Measurements from ENCODE around the gene TVP23A.
"Not testable (repeated sequence)": the region's sequence is repeated elsewhere in the genome, so short reads cannot be mapped to it uniquely, and the experiment has no call there.

The TVP23A gene

DNA sequence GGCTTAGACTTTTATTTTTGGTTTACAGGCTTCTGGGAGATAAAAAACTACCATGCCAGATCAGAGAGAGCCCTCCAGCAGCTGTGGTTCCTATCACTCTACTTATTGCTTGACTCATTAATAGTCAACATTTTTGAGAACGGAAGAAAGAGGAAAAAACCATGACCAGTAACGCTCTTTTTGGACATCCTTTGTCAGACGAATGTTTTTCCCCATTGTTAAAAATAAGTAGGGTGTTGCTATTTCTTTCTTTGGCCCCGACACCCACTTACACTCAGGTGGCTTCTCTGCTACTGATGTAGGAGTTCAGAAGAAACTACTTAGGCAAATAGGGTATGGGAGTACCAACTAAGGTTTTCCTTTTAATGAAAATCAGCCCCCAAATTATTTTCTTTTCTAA, 27.5 kb downstream of the TVP23A start:
- DNase-seq, result no peak

- DNase-seq, result not testable (repeated sequence)
These were observed 30.0 kb downstream of the TVP23A start for GRCh38 chr16:10788630-10789029.

- DNase-seq, result no peak
These were observed 31.3 kb downstream of the TVP23A start for GRCh38 chr16:10787304-10787703.

DNA sequence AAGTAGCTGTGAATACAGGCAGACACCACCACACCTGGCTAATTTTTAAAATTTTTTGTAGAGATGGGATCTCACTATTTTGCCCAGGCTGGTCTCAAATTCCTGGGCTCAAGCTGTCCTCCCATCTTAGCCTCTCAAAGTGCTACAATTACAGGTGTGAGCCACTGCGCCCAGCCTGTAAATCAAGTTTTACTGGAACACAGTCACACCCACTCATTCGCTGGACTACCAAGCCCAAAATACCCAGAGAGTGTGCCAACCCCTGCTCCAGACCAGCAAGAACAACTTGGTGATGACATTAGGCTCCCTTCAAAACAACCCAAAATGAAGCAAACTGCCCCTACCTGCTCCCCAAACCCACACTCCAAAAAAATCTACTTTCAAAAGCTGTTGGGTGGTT, 36.0 kb downstream of the TVP23A start:
- DNase-seq, result no peak

GRCh38 chr16:10780628-10781027, 38.0 kb downstream of the TVP23A start:
- DNase-seq, result no peak

- DNase-seq, result not testable (repeated sequence)
These were observed 38.7 kb downstream of the TVP23A start for GRCh38 chr16:10779908-10780307.

DNA sequence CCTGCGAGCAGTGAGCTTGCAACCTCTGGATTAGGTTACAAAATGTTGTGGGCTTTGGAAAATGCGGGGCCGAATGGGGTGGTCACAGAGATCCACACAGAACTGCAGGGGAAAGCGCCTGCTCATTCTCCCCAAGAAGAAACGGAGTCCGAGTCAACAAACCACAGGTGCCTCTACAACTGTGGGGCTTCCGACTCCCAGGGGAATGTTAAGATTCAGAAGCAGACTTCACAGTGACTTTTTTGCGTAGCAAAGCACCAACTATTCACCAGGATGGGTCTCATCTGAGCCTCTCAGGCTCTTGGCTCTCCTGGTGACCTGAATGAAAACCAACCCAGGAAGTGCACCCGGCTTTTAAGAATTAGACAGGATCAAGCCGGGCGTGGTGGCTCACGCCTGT, 41.2 kb downstream of the TVP23A start:
- no peak for DNase-seq

DNA sequence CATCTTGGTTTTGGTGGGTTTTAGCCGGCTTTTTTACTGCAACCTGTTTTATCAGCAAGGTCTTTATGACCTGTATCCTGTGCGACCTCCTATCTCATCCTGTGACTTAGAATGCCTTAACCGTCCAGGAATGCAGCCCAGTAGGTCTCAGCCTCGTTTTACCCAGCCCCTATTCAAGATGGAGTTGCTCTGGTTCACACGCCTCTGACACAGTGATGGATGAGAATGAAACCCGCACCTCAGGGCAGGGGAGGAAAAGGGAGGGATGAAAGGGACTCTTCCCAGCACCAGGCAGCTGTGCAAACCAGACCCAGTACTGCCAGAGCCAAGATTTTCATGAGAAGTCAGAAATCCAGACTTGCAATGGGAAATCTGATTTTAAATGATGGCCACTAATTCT, 41.7 kb downstream of the TVP23A start:
- not testable (repeated sequence) for DNase-seq

DNA sequence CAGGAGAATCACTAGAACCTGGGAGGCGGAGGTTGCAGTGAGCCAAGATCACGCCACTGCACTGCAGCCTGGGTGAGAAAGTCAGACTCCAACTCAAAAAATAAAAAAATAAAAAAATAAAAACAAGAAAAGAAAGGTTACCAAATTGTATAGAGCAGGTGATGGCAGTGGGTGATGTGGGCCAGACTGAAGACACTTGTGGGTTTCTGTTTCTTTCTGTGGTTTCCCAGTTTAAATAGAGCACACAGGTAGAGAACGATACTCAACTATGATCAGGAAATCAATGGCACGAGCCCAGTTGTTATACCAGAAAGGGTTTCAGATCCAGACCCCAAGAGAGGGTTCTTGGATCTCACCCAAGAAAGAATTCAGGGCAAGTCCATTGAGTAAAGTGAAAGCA, 42.3 kb downstream of the TVP23A start:
- DNase-seq, result no peak

GRCh38 chr16:10770907-10771306, 47.7 kb downstream of the TVP23A start:
- no peak for DNase-seq

DNA sequence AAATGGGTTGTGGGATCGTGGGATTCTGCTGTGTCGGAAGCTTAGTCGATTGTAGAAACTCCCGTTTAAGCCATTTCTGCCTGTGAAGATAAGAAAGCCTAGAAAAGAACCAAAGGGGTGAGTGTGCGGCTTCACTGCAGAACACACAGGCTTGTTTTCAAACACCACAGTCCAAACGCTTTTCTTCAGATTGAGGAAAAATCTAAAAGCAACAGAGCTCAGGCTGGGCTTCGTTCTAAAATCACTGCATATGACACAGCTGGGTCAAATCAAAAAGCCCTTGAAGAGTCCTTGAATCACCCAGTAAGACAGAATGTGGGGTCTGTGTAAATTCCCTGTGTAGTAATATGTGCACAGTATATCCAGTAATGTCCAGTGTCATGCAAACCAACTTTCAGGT, 49.2 kb downstream of the TVP23A start:
- no peak for DNase-seq

DNA sequence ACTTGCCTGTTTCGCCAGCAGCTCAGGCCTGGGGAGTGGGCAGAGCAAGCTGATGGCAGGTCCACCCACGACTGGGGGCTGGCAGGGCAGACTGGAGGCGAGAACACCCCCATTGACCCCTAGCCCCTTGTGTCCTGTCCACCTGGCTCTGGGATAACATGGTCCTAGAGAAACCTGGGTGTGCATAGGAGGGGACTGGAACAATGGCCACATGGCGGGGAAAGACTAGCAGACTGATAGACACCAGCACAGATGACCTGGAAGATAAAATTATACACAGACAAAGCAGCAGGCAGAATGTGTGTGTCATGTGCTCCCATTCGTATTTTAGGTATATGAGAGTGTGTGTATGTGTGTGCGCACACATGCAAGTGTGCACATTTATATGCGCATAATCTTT, 51.5 kb downstream of the TVP23A start:
- DNase-seq, result no peak

DNA sequence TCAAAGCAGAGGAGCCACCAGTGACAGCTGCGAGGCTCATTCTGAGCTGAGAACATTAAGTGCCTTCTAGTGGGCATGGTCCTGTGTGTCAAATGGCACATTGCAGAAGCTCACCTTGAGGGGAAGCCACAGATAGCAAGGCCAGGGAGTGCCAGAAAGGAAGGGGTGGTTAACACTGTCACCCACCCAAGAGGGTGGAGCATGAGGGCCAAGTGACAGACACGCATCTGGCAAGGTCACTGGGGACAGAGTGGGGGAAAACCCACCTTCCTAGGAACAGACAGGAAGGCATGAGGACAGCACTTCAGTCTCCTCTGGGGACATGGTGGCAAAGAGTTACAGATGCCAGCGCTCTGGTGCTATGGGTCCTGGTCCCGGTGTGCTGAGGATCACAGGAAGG, 52.8 kb downstream of the TVP23A start:
- DNase-seq, result no peak

- DNase-seq, result no peak
These were observed 55.1 kb downstream of the TVP23A start for GRCh38 chr16:10763456-10763855.

GRCh38 chr16:10762336-10763016, 56.1 kb downstream of the TVP23A start:
- no peak for DNase-seq

GRCh38 chr16:10761373-10761772, 57.2 kb downstream of the TVP23A start:
- DNase-seq, result no peak

- no peak for DNase-seq
These were observed 57.7 kb downstream of the TVP23A start for GRCh38 chr16:10760858-10761257.

DNA sequence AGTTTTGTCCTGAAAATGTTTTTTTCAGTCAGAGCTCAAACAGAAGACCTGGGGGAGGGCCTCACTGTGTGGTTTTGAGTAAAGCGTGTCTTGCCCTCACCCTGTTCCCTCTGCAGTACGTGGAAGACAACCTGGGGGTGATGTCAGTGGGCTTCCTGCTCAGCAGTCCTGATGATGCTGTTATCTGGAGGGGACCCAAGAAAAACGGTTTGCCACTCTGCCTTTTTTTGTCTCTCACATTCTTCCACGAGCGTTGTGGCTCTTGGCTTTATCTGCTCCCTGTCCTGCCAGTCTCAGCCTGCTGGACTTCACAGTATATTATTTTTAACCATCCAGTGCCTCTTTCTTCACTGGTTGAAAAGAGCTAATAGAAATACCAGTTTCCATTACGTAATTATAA, 62.0 kb downstream of the TVP23A start:
- DNase-seq, result no peak

- DNase-seq, result no peak
These were observed 63.7 kb downstream of the TVP23A start for GRCh38 chr16:10754941-10755340.

- no peak for DNase-seq
These were observed 64.9 kb downstream of the TVP23A start for GRCh38 chr16:10753670-10754069.

DNA sequence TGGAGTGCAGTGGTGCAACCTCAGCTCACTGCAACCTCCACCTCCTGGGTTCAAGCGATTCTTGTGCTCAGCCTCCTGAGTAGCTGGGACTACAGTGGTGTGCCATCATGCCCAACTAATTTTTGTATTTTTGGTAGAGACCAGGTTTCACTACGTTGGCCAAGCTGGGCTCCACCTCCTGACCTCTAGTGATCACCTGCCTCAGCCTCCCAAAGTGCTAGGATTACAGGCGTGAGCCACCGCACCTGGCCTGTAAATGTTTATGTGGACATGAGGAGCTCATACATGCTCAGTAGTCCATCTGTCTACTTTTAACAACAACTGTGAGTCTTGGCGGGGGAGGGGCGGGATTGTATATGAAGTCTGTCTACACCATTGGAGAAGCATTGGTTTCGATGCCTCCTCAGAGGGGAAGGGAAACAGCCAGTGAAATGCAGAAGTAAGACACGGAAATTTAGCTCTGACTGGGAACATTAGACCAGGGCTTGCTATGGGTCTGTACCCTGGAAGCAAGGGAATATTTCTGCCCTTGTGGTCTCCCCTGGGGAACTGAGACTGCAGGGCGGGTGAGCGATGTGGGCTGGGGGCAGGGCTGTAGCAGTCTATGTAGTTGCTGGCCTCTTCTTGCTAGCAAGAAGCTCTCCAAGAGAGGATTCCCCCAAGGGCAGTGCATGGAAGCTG, 65.6 kb downstream of the TVP23A start:
- DNase-seq, result no peak

DNA sequence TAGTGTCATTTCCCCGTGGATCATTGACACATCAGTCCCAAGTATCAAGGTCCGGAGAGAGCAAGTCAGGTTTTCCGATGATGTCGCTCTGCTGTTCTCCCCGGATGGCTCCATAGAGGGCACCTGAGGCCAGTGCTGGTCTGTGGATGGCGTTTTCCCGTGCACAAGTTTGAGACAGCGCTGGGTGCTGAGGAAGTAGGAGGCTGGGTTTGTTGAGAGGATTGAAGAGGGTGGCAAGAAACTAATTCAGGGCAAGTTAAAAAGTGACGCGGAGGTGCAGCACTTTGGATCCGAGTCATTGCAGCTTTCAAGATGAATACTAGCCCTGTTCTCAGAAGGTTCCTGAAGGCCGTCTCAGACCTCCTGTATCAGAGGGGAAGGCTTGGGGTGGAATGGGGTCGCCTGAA, 67.3 kb downstream of the TVP23A start:
- DNase-seq, result no peak

DNA sequence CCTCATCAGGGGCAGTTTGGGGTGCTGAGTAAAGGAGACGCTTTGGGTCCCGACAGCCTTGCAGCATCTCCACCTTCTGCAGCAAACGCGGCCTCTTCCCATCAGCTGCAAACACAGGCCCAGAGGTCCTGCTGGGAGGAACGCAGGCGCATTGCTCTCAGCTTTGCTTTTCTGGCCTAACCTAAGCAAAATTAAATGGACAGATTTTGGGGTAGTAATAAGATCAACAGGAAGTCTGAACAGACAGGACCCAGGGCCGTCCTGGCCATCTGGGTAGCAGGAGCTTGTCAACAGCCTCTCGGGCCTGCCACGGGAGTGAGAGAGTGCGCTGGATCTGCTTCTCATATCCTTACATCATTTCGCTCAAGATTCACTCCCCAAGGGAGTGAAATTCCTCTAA, 67.8 kb downstream of the TVP23A start:
- no peak for DNase-seq

- DNase-seq, result no peak
These were observed 72.8 kb downstream of the TVP23A start for GRCh38 chr16:10745841-10746240.

Measured in DMS 273 treated with DMSO at 0.1 percent for 48 hours (cell line).